Measurements from ENCODE around the gene CNIH3. TPM values are rescaled to one million over a fixed set of nuclear protein-coding genes. Genes with fewer than 3 reads are reported as not detected.

The CNIH3 gene
- total and polyA plus RNA-seq, 3 experiments from 2014 or later, result 1.1 to 1.6 (median 1.5) TPM

- Mint-ChIP-seq H3K4me3 (no peak overlapping the region), H3K27ac (no peak overlapping the region), H3K9me3 (peaks cover 0 to 4% (median 0%) of the 10 kb centered on the region in 5 donors), H3K27me3 (peaks cover 7 to 8% of the 10 kb centered on the region in 2 donors), H3K36me3 (peaks cover 0 to 7% (median 4%) of the 10 kb centered on the region in 3 donors), H3K4me1 (no peaks in the 10 kb centered on the region)
- no peaks in the 10 kb centered on the region for H3K27me3 ChIP-seq (ENCODE audit: insufficient read depth, low read length, poor library complexity, severe bottlenecking)
- DNase-seq, result no peak
- H3K36me3 ChIP-seq (ENCODE audit: insufficient read depth, low read length), result no peaks in the 10 kb centered on the region
- H3K27ac ChIP-seq (ENCODE audit: low read depth, low read length), result no peak overlapping the region
- no peaks in the 10 kb centered on the region for H3K4me1 ChIP-seq (ENCODE audit: insufficient read depth, low read length)
- ChIA-PET CTCF (no interaction called here), POLR2A (no interaction called here)
- no peak overlapping the region for H3K4me3 ChIP-seq (ENCODE audit: low read length)
- no peaks in the 10 kb centered on the region for H3K9me3 ChIP-seq (ENCODE audit: low read length)
Observed at GRCh38 chr1:224585051-224585450, 31.1 kb upstream of the CNIH3 start.

- Histone ChIP-seq H3K9me3 (ENCODE audit: low read length) (no peaks in the 10 kb centered on the region), H3K27ac (ENCODE audit: low read depth, low read length) (no peak overlapping the region), H3K27me3 (ENCODE audit: insufficient read depth, low read length, poor library complexity, severe bottlenecking) (no peaks in the 10 kb centered on the region), H3K4me1 (ENCODE audit: insufficient read depth, low read length) (no peaks in the 10 kb centered on the region), H3K4me3 (ENCODE audit: low read length) (no peak overlapping the region), H3K36me3 (ENCODE audit: insufficient read depth, low read length) (no peaks in the 10 kb centered on the region)
- ChIA-PET POLR2A (no interaction called here), CTCF (no interaction called here)
- Mint-ChIP-seq H3K36me3 (peaks cover 0 to 7% (median 4%) of the 10 kb centered on the region in 3 donors), H3K9me3 (peaks cover 0 to 4% (median 0%) of the 10 kb centered on the region in 5 donors), H3K4me1 (no peaks in the 10 kb centered on the region), H3K4me3 (no peak overlapping the region), H3K27me3 (peaks cover 7 to 8% of the 10 kb centered on the region in 2 donors), H3K27ac (no peak overlapping the region)
- DNase-seq, result no peak
Observed at GRCh38 chr1:224587051-224587450, 29.1 kb upstream of the CNIH3 start.

GRCh38 chr1:224588515-224588914 lies 27.6 kb upstream of the CNIH3 start:
- Mint-ChIP-seq H3K9me3 (peaks cover 0 to 4% (median 0%) of the 10 kb centered on the region in 5 donors), H3K4me3 (no peak overlapping the region), H3K27me3 (peaks cover 0 to 7% of the 10 kb centered on the region in 2 donors), H3K4me1 (peaks cover 0 to 2% (median 2%) of the 10 kb centered on the region in 3 donors), H3K36me3 (peaks cover 0 to 4% (median 4%) of the 10 kb centered on the region in 3 donors), H3K27ac (no peak overlapping the region)
- Histone ChIP-seq H3K27me3 (ENCODE audit: insufficient read depth, low read length, poor library complexity, severe bottlenecking) (no peaks in the 10 kb centered on the region), H3K27ac (ENCODE audit: low read depth, low read length) (no peak overlapping the region), H3K4me1 (ENCODE audit: insufficient read depth, low read length) (no peaks in the 10 kb centered on the region), H3K4me3 (ENCODE audit: low read length) (no peak overlapping the region), H3K9me3 (ENCODE audit: low read length) (no peaks in the 10 kb centered on the region), H3K36me3 (ENCODE audit: insufficient read depth, low read length) (no peaks in the 10 kb centered on the region)
- no peak for DNase-seq
- POLR2A ChIA-PET, result interaction anchor here (0.6 kb wide), 1 partner anchor 90 kb away, joined by 3 read pairs; no protein-coding TSS in a partner anchor
- CTCF ChIA-PET, result no interaction called here

- CTCF ChIA-PET, result no interaction called here
Observed at GRCh38 chr1:224589006-224589405, 27.1 kb upstream of the CNIH3 start.

GRCh38 chr1:224591326-224591725 lies 24.8 kb upstream of the CNIH3 start:
- Mint-ChIP-seq H3K27ac (no peak overlapping the region), H3K27me3 (peaks cover 0 to 5% of the 10 kb centered on the region in 2 donors), H3K4me1 (peaks cover 0 to 2% (median 2%) of the 10 kb centered on the region in 3 donors), H3K36me3 (peaks cover 0 to 4% (median 2%) of the 10 kb centered on the region in 3 donors), H3K4me3 (no peak overlapping the region), H3K9me3 (peaks cover 0 to 4% (median 0%) of the 10 kb centered on the region in 5 donors)
- DNase-seq, result no peak
- POLR2A ChIA-PET, result no interaction called here
- Histone ChIP-seq H3K4me3 (ENCODE audit: low read length) (no peak overlapping the region), H3K27me3 (ENCODE audit: insufficient read depth, low read length, poor library complexity, severe bottlenecking) (no peaks in the 10 kb centered on the region), H3K9me3 (ENCODE audit: low read length) (no peaks in the 10 kb centered on the region), H3K27ac (ENCODE audit: low read depth, low read length) (no peak overlapping the region), H3K4me1 (ENCODE audit: insufficient read depth, low read length) (no peaks in the 10 kb centered on the region), H3K36me3 (ENCODE audit: insufficient read depth, low read length) (no peaks in the 10 kb centered on the region)
- CTCF ChIA-PET, result no interaction called here

More at GRCh38 chr1:224589006-224589405, 27.1 kb upstream of the CNIH3 start:
- Histone ChIP-seq H3K4me1 (ENCODE audit: insufficient read depth, low read length) (no peaks in the 10 kb centered on the region), H3K27me3 (ENCODE audit: insufficient read depth, low read length, poor library complexity, severe bottlenecking) (no peaks in the 10 kb centered on the region), H3K27ac (ENCODE audit: low read depth, low read length) (no peak overlapping the region), H3K36me3 (ENCODE audit: insufficient read depth, low read length) (no peaks in the 10 kb centered on the region), H3K9me3 (ENCODE audit: low read length) (no peaks in the 10 kb centered on the region), H3K4me3 (ENCODE audit: low read length) (no peak overlapping the region)
- peaks cover 0 to 4% (median 0%) of the 10 kb centered on the region in 5 donors for H3K9me3 Mint-ChIP-seq
- H3K4me1 Mint-ChIP-seq, result peaks cover 0 to 2% (median 2%) of the 10 kb centered on the region in 3 donors
- no peak overlapping the region for H3K4me3 Mint-ChIP-seq
- H3K27ac Mint-ChIP-seq, result no peak overlapping the region
- H3K36me3 Mint-ChIP-seq, result peaks cover 0 to 4% (median 4%) of the 10 kb centered on the region in 3 donors
- peaks cover 0 to 7% of the 10 kb centered on the region in 2 donors for H3K27me3 Mint-ChIP-seq
- DNase-seq, result no peak
- POLR2A ChIA-PET, result no interaction called here

GRCh38 chr1:224592636-224593582 lies 23.2 kb upstream of the CNIH3 start:
- Mint-ChIP-seq H3K4me1 (peaks cover 0 to 2% (median 2%) of the 10 kb centered on the region in 3 donors), H3K9me3 (peaks cover 0 to 3% (median 0%) of the 10 kb centered on the region in 5 donors), H3K4me3 (no peak overlapping the region), H3K27me3 (peaks cover 0 to 2% of the 10 kb centered on the region in 2 donors), H3K36me3 (peaks cover 0 to 2% (median 0%) of the 10 kb centered on the region in 3 donors), H3K27ac (peak overlapping the region in 2 of 8 donors; percentile 5 to 22)
- ChIA-PET POLR2A (no interaction called here), CTCF (no interaction called here)
- Histone ChIP-seq H3K27ac (ENCODE audit: low read depth, low read length) (no peak overlapping the region), H3K9me3 (ENCODE audit: low read length) (no peaks in the 10 kb centered on the region), H3K4me3 (ENCODE audit: low read length) (no peak overlapping the region), H3K36me3 (ENCODE audit: insufficient read depth, low read length) (no peaks in the 10 kb centered on the region), H3K27me3 (ENCODE audit: insufficient read depth, low read length, poor library complexity, severe bottlenecking) (no peaks in the 10 kb centered on the region), H3K4me1 (ENCODE audit: insufficient read depth, low read length) (no peaks in the 10 kb centered on the region)
- no peak for DNase-seq

DNA sequence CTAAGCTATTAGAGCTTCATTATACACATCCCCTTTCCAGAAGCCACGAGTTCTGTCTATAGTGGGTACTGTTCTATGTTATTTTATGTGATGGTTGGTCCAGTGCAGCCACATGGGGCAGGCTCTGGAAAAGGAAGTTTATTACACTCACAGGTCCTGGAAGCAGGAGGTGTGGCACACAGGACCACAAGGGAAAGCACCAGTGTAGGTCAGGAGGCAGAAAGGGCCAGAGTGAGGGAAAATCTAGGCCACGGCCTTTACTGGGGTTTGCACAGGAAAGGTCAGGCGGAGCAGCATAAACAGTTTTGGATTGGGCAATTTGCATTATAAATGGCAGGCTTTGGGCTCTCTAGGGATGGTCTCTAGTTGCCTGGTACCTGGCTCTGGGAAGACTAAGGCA lies 21.8 kb upstream of the CNIH3 start:
- H3K4me3 ChIP-seq (ENCODE audit: low read length), result no peak overlapping the region
- H3K27ac Mint-ChIP-seq, result no peak overlapping the region
- no peak for DNase-seq
- no peaks in the 10 kb centered on the region for H3K9me3 ChIP-seq (ENCODE audit: low read length)
- H3K27me3 Mint-ChIP-seq, result peaks cover 0 to 1% of the 10 kb centered on the region in 2 donors
- CTCF ChIA-PET, result no interaction called here
- POLR2A ChIA-PET, result no interaction called here
- H3K4me3 Mint-ChIP-seq, result no peak overlapping the region
- H3K27ac ChIP-seq (ENCODE audit: low read depth, low read length), result no peak overlapping the region
- H3K27me3 ChIP-seq (ENCODE audit: insufficient read depth, low read length, poor library complexity, severe bottlenecking), result no peaks in the 10 kb centered on the region
- H3K36me3 ChIP-seq (ENCODE audit: insufficient read depth, low read length), result no peaks in the 10 kb centered on the region
- H3K9me3 Mint-ChIP-seq, result no peaks in the 10 kb centered on the region
- H3K36me3 Mint-ChIP-seq, result no peaks in the 10 kb centered on the region
- H3K4me1 Mint-ChIP-seq, result peaks cover 0 to 2% (median 2%) of the 10 kb centered on the region in 3 donors
- no peaks in the 10 kb centered on the region for H3K4me1 ChIP-seq (ENCODE audit: insufficient read depth, low read length)

- Histone ChIP-seq H3K9me3 (ENCODE audit: low read length) (no peaks in the 10 kb centered on the region), H3K27me3 (ENCODE audit: insufficient read depth, low read length, poor library complexity, severe bottlenecking) (no peaks in the 10 kb centered on the region), H3K27ac (ENCODE audit: low read depth, low read length) (no peak overlapping the region), H3K4me3 (ENCODE audit: low read length) (no peak overlapping the region), H3K36me3 (ENCODE audit: insufficient read depth, low read length) (no peaks in the 10 kb centered on the region), H3K4me1 (ENCODE audit: insufficient read depth, low read length) (no peaks in the 10 kb centered on the region)
- no peak for DNase-seq
- H3K27me3 Mint-ChIP-seq, result peaks cover 0 to 1% of the 10 kb centered on the region in 2 donors
- H3K27ac Mint-ChIP-seq, result no peak overlapping the region
- H3K4me1 Mint-ChIP-seq, result peaks cover 0 to 2% (median 2%) of the 10 kb centered on the region in 3 donors
- no peaks in the 10 kb centered on the region for H3K36me3 Mint-ChIP-seq
- CTCF ChIA-PET, result no interaction called here
- H3K9me3 Mint-ChIP-seq, result no peaks in the 10 kb centered on the region
- H3K4me3 Mint-ChIP-seq, result no peak overlapping the region
- POLR2A ChIA-PET, result no interaction called here
Observed at GRCh38 chr1:224594851-224595250, 21.3 kb upstream of the CNIH3 start.
